ENCODE results near the gene PHF2.

Gene PHF2

GRCh38 chr9:93576258-93577077 is at the start of gene PHF2:
Gene PHF2 (plus strand): TSS chr9:93576584. CDS start chr9:93576774, 190 bp downstream.
- DNase-seq = peak in 4 of 6 experiments; percentile 21 to 61 (median 50)

GRCh38 chr9:93531374-93531773 is 45.0 kb upstream of the PHF2 start:
- DNase-seq = no peak

- DNase-seq = no peak
Observed at GRCh38 chr9:93532141-93532540, 44.2 kb upstream of the PHF2 start.

GRCh38 chr9:93533863-93534262 is 42.5 kb upstream of the PHF2 start:
- no peak for DNase-seq

- no peak for DNase-seq
Observed at GRCh38 chr9:93536167-93536566, 40.2 kb upstream of the PHF2 start.

- DNase-seq = no peak
Observed at GRCh38 chr9:93536874-93537273, 39.5 kb upstream of the PHF2 start.

- no peak for DNase-seq
Observed at GRCh38 chr9:93540305-93540704, 36.1 kb upstream of the PHF2 start.

- DNase-seq = no peak
Observed at GRCh38 chr9:93541005-93541404, 35.4 kb upstream of the PHF2 start.

- no peak for DNase-seq
Observed at GRCh38 chr9:93541581-93542349, 34.6 kb upstream of the PHF2 start.

- no peak for DNase-seq
Observed at GRCh38 chr9:93543117-93543516, 33.3 kb upstream of the PHF2 start.

GRCh38 chr9:93546356-93546755 is 30.0 kb upstream of the PHF2 start:
- DNase-seq = no peak

GRCh38 chr9:93549611-93550010 is 26.8 kb upstream of the PHF2 start:
- no peak for DNase-seq

- DNase-seq = no peak
Observed at GRCh38 chr9:93552923-93553322, 23.5 kb upstream of the PHF2 start.

- no peak for DNase-seq
Observed at GRCh38 chr9:93555370-93555769, 21.0 kb upstream of the PHF2 start.

GRCh38 chr9:93557366-93558137 is 18.8 kb upstream of the PHF2 start:
- DNase-seq = no peak

GRCh38 chr9:93558503-93558902 is 17.9 kb upstream of the PHF2 start:
- no peak for DNase-seq

GRCh38 chr9:93560991-93561390 is 15.4 kb upstream of the PHF2 start:
- no peak for DNase-seq

GRCh38 chr9:93562157-93562556 is 14.2 kb upstream of the PHF2 start:
- no peak for DNase-seq

- no peak for DNase-seq
Observed at GRCh38 chr9:93565089-93565488, 11.3 kb upstream of the PHF2 start.

- peak; percentile 96 to 98 (median 97) for DNase-seq
Observed at GRCh38 chr9:93566408-93567270, 9.7 kb upstream of the PHF2 start.

GRCh38 chr9:93567271-93567959 is 9.0 kb upstream of the PHF2 start:
- peak in 1 of 6 experiments; percentile 61 for DNase-seq

GRCh38 chr9:93568169-93568568 is 8.2 kb upstream of the PHF2 start:
- no peak for DNase-seq
